ENCODE measurements around the gene STOM.

The STOM gene

GRCh38 chr9:121319383-121319780 lies 50.7 kb downstream of the STOM start:
- no peak for DNase-seq

DNA sequence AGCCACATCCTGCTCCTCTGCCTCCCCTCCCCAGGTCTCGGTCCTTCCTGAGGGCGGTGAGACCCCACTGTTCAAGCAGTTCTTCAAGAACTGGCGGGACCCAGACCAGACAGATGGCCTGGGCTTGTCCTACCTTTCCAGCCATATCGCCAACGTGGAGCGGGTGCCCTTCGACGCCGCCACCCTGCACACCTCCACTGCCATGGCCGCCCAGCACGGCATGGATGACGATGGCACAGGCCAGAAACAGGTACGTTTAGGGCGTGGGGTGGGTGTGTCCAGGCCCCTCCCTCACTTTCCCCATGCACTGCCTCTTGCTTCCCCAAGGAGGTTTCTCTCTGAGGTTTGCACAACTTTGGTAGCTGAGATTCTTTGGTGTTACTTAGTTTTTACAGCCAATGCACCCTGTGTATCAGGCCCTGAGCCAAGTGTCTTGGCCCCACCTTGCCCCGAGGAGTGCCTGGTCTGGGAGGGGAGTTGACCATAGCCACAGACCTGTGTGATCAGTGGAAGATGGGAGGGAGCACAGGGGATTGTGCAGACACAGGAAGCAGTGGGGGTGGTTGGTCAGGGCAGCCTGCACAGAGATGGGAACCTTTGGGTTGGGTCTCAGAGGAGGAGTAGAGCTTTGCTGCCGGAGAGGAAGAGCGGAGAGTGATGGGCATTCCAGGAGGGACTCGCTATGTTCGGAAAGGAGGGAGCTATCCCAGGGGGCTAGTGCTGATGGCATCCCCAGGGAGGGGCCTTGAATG lies 51.2 kb downstream of the STOM start:
- no peak for DNase-seq

GRCh38 chr9:121317737-121318630 lies 52.1 kb downstream of the STOM start:
- no peak for DNase-seq

GRCh38 chr9:121316852-121317373 lies 53.1 kb downstream of the STOM start:
- no peak for DNase-seq

DNA sequence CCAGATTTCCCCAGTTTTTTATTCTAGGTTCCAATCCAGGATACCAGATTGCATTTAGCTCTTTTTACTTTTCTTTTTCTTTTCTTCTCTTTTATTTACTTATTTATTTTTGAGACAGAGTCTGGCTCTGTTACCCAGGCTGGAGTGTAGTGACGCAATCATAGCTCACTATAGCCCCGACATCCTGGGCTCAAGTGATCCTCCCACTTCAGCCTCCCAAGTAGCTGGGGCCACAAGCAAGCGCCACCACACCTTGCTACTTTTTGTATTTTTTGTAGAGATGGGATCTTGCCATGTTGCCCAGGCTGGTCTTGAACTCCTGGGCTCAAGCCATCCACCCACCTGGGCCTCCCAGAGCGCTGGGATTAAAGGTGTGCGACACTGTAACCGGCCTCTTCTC lies 53.7 kb downstream of the STOM start:
- no peak for DNase-seq

GRCh38 chr9:121313458-121314152 lies 56.4 kb downstream of the STOM start:
- no peak for DNase-seq

GRCh38 chr9:121312169-121312568 lies 57.9 kb downstream of the STOM start:
- no peak for DNase-seq

GRCh38 chr9:121310571-121310970 lies 59.5 kb downstream of the STOM start:
- DNase-seq, result no peak

DNA sequence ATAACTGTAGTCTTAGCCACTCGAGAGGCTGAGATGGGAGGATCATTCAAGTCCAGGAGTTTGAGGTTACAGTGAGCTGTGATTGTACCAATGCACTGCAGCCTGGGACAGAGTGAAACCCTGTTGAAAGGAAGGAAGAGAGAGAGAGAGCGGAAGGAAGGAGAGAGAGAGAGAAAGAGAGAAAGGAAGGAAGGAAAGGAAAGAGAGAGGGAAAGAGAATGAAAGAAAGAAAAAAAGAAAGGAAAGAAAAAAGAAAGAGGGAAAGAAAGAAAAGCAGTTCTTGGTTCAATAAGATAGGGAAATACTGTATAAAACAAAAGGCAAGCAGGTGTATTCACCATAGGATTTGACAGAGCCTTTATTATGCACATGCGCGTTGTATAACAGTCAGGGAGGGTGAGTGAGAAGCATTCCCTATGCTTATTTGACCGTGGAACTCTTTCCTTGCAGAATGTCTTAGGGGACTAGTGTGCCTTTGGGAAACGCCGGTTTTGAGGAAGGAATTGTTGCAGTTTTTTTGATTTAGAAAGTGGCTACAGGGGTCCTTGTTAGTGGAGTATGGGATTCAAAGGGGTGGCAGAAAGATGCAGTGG lies 60.1 kb downstream of the STOM start:
- DNase-seq, result no peak

GRCh38 chr9:121309171-121309570 lies 60.9 kb downstream of the STOM start:
- no peak for DNase-seq

GRCh38 chr9:121308765-121309164 lies 61.3 kb downstream of the STOM start:
- no peak for DNase-seq

- no peak for DNase-seq
Measured at GRCh38 chr9:121307976-121308375, 62.1 kb downstream of the STOM start.

DNA sequence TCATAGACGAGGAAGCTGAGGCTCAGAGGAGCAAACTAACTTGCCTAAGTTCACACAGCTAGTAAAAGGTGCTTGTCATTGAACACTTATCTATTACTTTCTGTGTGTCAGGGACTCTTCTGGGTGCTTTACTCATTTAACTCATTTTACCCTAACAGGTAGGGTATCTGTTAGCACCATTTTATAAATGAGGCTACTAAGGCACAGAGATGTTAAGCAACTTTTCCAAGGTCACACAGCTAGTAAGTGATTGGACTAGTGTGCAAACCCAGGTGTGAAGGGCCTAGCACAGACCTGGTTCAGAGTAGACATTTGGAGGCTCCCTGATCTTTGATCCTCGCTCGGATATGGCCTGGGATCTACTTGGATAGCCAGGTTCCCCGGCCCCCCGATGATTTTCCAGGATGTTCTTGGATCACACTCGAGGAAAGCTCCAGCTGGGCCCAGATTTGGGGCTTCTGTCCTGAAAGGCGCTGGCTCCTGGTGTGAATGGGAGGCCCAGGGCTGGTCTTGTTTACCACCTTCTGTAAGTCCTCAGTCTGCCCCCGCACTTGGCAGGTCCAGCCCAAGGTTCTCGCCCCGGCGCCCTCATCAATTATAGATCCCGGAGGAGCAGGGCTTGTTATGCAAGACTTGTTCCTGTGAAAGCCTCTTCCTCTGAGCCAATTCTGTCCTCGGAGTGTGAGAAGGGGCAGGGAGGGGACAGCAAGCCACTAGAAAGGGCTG lies 64.6 kb downstream of the STOM start:
- DNase-seq, result no peak

GRCh38 chr9:121304707-121305106 lies 65.3 kb downstream of the STOM start:
- no peak for DNase-seq

DNA sequence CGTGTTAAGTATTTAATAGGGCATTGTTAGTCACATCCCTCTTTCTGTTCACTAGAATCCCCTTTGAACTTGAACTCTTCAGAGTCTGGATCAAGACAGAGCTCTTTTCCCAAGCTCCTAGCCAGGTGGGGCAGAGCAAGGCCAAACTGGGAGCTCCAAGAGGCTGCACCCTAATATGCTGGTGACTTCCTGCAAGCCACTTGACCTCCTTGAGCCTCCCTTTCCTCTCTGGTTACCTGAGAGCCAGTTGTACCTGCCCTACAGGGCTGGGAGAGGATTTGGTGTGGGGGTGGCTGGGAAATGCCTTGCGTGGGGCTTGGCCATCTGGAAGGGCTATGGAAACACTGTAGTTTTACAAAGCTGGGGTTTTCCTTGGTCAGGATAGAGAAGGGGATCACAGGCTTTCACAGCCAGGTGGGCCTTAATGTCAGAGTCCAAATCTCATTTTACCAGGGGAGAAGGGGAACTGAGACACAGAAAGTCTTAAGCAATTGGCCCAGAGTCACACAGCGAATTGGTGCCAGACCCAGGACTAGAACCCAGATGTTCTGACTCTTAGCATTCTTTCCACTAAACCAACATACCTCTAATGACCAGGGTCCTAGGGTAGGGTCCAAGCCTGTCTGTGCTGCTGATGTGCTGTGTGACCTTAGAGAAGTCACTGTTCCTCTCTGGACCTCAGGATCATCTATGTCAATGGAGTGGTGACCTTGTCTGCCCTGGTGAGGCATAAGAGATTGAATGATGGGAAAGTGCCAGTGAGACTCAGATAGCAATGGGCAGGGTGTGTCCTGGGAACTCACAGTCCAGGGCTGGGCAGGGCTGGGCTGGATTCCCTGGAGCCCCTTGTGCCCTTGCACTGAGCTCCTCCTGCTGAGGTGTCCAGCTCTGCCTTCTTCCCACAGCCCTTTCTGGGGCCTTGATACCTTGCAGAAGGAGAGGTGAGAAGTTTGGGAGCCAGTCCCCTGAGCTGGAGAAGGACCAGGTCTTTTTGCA lies 66.3 kb downstream of the STOM start:
- no peak for DNase-seq

DNA sequence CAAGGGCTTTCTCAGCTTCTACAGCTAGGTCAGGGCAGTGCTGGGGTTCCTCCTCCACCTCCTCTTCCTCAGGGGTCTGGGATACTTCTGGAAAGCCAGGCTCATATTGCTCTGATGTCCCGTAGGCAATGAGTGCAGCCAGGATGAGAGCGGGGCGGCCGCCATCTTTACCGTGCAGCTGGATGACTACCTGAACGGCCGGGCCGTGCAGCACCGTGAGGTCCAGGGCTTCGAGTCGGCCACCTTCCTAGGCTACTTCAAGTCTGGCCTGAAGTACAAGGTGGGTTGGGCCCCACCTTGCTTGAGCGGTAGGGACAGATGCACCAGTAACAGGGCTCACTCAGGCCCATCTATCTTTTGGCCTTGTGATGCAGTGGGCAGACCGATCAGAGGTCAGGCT lies 67.3 kb downstream of the STOM start:
- DNase-seq, result no peak

DNA sequence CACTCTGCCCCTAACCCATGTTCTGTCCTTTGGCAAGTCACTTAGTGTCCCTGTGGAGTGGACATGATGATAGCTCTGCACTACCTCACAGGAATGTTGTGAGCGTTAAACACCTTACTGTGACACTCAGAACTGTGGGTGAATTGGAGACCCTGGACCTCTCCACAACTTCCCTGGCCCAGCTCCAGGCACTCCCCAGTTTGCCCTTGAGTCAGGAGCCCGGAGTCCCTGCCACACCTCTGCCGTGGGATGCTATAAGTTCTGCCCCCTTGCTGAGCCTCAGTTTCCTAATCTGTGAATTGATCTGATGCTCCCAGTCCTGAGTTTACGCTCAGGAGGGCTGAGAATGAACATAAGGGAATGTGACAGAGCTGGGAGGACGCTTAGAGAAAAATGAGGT lies 67.7 kb downstream of the STOM start:
- no peak for DNase-seq

DNA sequence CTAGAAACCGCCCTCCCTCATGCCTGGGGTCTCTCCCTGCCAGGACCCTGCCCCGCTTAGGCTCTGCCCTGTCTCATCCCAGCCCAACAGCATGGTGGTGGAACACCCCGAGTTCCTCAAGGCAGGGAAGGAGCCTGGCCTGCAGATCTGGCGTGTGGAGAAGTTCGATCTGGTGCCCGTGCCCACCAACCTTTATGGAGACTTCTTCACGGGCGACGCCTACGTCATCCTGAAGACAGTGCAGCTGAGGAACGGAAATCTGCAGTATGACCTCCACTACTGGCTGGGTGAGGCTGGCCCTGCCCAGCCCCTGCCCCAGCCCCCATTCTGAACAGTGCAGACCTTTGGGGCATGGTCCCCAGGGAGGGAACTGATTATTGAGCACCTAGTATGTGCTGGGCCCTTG lies 68.2 kb downstream of the STOM start:
- DNase-seq, result no peak

- DNase-seq, result no peak
Measured at GRCh38 chr9:121300283-121301119, 69.5 kb downstream of the STOM start.

All from cortex of kidney (tissue), 1 donor.